ENCODE measurements around the gene PATL2. TPM values are rescaled to one million over a fixed set of nuclear protein-coding genes. Genes with fewer than 3 reads are reported as not detected.
A peak's percentile ranks its signal among the peaks of the same experiment; 100 is the strongest.
"Not testable (repeated sequence)": the region's sequence is repeated elsewhere in the genome, so short reads cannot be mapped to it uniquely, and the experiment has no call there.

The PATL2 gene
- total RNA-seq (0.77 and 1.3 TPM in 2 replicates), polyA plus RNA-seq (0.37 and 0.40 TPM in 2 replicates), polyA minus RNA-seq (ENCODE audit: low replicate concordance) (2.3 TPM in 1 of 2 replicates, not detected in the other)
- 0.16 and 0.31 TPM in 2 replicates for polyA plus RNA-seq (2012)

DNA sequence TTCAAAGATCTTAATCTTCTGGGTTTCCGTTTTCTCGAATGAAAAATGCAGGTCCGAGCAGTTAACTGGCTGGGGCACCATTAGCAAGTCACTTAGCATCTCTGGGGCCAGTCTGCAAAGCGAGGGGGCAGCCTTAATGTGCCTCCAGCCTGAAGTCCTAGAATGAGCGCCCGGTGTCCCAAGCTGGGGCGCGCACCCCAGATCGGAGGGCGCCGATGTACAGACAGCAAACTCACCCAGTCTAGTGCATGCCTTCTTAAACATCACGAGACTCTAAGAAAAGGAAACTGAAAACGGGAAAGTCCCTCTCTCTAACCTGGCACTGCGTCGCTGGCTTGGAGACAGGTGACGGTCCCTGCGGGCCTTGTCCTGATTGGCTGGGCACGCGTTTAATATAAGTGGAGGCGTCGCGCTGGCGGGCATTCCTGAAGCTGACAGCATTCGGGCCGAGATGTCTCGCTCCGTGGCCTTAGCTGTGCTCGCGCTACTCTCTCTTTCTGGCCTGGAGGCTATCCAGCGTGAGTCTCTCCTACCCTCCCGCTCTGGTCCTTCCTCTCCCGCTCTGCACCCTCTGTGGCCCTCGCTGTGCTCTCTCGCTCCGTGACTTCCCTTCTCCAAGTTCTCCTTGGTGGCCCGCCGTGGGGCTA is at the start of gene PATL2, which contains the start of gene B2M:
Gene PATL2 (minus strand): TSS at position 228 of the 647 bp plus-strand sequence. CDS start 34,833 bp downstream, outside the sequence.
Gene B2M (plus strand): TSS at position 422 of the 647 bp plus-strand sequence. CDS start 30 bp downstream, at position 452.
- Histone ChIP-seq H3K4me1 (ENCODE audit: control insufficient read depth, extremely low read depth, insufficient read depth, low read length) (peaks cover 2% of the 10 kb centered on the region), H3K27ac (ENCODE audit: insufficient read depth, low read length) (peak within 1 kb of the TSS; percentile 99), H3K9ac (ENCODE audit: insufficient read depth, low read length) (peak within 1 kb of the TSS; percentile 99), H2AFZ (ENCODE audit: low read length) (peak within 1 kb of the TSS; percentile 81), H4K20me1 (ENCODE audit: control insufficient read depth, extremely low read depth, insufficient read depth, low read length) (peaks cover 11% of the 10 kb centered on the region), H3K4me3 (replicated peaks in 1 of 4; ENCODE audit: control extremely low read depth in 1 of 4, insufficient read depth in 1 of 4, low read depth in 3 of 4, low read length in 4 of 4) (peak within 1 kb of the TSS; percentile 98 to 100 (median 99)), H3K36me3 (ENCODE audit: control insufficient read depth, insufficient read depth, low read length) (peaks cover 6% of the 10 kb centered on the region), H3K27me3 (ENCODE audit: control insufficient read depth, insufficient read depth, low read length) (no peaks in the 10 kb centered on the region), H3K9me3 (ENCODE audit: control insufficient read depth, insufficient read depth, low read depth, low read length) (no peaks in the 10 kb centered on the region), H3K4me2 (ENCODE audit: extremely low read depth, insufficient read depth, low read length) (peak within 1 kb of the TSS; percentile 92), H3K79me2 (ENCODE audit: control insufficient read depth, insufficient read depth, low read length) (peaks cover 50% of the 10 kb centered on the region)
- no peak for TF ChIP-seq EZH2 (IDR thresholded peaks at IDR 0.05; ENCODE audit: low read length, missing control alignments)
- TF ChIP-seq, protein P1, sequence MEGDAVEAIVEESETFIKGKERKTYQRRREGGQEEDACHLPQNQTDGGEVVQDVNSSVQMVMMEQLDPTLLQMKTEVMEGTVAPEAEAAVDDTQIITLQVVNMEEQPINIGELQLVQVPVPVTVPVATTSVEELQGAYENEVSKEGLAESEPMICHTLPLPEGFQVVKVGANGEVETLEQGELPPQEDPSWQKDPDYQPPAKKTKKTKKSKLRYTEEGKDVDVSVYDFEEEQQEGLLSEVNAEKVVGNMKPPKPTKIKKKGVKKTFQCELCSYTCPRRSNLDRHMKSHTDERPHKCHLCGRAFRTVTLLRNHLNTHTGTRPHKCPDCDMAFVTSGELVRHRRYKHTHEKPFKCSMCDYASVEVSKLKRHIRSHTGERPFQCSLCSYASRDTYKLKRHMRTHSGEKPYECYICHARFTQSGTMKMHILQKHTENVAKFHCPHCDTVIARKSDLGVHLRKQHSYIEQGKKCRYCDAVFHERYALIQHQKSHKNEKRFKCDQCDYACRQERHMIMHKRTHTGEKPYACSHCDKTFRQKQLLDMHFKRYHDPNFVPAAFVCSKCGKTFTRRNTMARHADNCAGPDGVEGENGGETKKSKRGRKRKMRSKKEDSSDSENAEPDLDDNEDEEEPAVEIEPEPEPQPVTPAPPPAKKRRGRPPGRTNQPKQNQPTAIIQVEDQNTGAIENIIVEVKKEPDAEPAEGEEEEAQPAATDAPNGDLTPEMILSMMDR (conservative IDR thresholded peaks at IDR 0.05 in 1 of 2, IDR thresholded peaks at IDR 0.05 in 1 of 2; ENCODE audit: low read depth in 1 of 2, low read length in 2 of 2), result no peak
- DNase-seq (ENCODE audit: low read depth in 2 of 2), result peak; percentile 90 to 97

DNA sequence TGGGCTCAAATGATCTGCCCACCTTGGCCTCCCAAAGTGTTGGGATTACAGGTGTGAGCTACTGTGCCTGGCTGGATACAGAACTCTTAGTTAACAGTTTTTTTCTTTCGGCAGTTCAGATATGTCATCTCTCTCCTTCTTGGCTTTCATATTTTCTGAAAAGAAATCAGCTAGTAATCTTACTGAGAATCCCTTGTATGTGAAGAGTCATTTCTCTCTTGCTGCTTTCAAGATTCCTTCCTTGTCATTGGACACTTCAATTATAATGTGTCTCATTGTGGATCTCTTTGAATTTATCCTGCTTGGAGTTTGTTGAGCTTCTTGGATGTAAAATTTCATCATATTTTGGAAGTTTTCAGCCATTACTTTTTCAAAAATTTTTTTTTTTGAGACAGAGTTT is 42.2 kb upstream of the PATL2 start:
- Histone ChIP-seq H3K4me3 (replicated peaks in 1 of 4; ENCODE audit: control extremely low read depth in 1 of 4, insufficient read depth in 1 of 4, low read depth in 3 of 4, low read length in 4 of 4) (no peak overlapping the region), H2AFZ (ENCODE audit: low read length) (no peak overlapping the region), H3K4me2 (ENCODE audit: extremely low read depth, insufficient read depth, low read length) (no peak overlapping the region), H3K9ac (ENCODE audit: insufficient read depth, low read length) (no peak overlapping the region), H3K9me3 (ENCODE audit: control insufficient read depth, insufficient read depth, low read depth, low read length) (no peaks in the 10 kb centered on the region), H3K36me3 (ENCODE audit: control insufficient read depth, insufficient read depth, low read length) (no peaks in the 10 kb centered on the region), H3K79me2 (ENCODE audit: control insufficient read depth, insufficient read depth, low read length) (no peaks in the 10 kb centered on the region), H3K27me3 (ENCODE audit: control insufficient read depth, insufficient read depth, low read length) (peaks cover 4% of the 10 kb centered on the region), H4K20me1 (ENCODE audit: control insufficient read depth, extremely low read depth, insufficient read depth, low read length) (no peaks in the 10 kb centered on the region), H3K27ac (ENCODE audit: insufficient read depth, low read length) (no peak overlapping the region), H3K4me1 (ENCODE audit: control insufficient read depth, extremely low read depth, insufficient read depth, low read length) (no peaks in the 10 kb centered on the region)
- no peak for DNase-seq (ENCODE audit: low read depth in 2 of 2)
- TF ChIP-seq, protein P1 (conservative IDR thresholded peaks at IDR 0.05 in 1 of 2, IDR thresholded peaks at IDR 0.05 in 1 of 2; ENCODE audit: low read depth in 1 of 2, low read length in 2 of 2), result no peak
- no peak for TF ChIP-seq EZH2 (IDR thresholded peaks at IDR 0.05; ENCODE audit: low read length, missing control alignments)

DNA sequence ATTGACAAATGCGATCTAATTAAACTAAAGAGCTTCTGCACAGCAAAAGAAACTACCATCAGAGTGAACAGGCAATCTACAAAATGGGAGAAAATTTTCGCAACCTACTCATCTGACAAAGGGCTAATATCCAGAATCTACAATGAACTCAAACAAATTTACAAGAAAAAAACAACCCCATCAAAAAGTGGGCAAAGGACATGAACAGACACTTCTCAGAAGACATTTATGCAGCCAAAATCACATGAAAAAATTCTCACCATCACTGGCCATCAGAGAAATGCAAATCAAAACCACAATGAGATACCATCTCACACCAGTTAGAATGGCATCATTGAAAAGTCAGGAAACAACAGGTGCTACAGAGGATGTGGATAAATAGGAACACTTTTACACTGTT is 32.3 kb upstream of the PATL2 start:
- not testable (repeated sequence) for H2AFZ ChIP-seq (ENCODE audit: low read length); H3K4me2 ChIP-seq (ENCODE audit: extremely low read depth, insufficient read depth, low read length); H3K27ac ChIP-seq (ENCODE audit: insufficient read depth, low read length); H3K4me1 ChIP-seq (ENCODE audit: control insufficient read depth, extremely low read depth, insufficient read depth, low read length); H3K36me3 ChIP-seq (ENCODE audit: control insufficient read depth, insufficient read depth, low read length); H3K4me3 ChIP-seq (replicated peaks in 1 of 4; ENCODE audit: control extremely low read depth in 1 of 4, insufficient read depth in 1 of 4, low read depth in 3 of 4, low read length in 4 of 4); H3K79me2 ChIP-seq (ENCODE audit: control insufficient read depth, insufficient read depth, low read length); DNase-seq (ENCODE audit: low read depth in 2 of 2); H3K9ac ChIP-seq (ENCODE audit: insufficient read depth, low read length); H3K27me3 ChIP-seq (ENCODE audit: control insufficient read depth, insufficient read depth, low read length); H4K20me1 ChIP-seq (ENCODE audit: control insufficient read depth, extremely low read depth, insufficient read depth, low read length); H3K9me3 ChIP-seq (ENCODE audit: control insufficient read depth, insufficient read depth, low read depth, low read length)

DNA sequence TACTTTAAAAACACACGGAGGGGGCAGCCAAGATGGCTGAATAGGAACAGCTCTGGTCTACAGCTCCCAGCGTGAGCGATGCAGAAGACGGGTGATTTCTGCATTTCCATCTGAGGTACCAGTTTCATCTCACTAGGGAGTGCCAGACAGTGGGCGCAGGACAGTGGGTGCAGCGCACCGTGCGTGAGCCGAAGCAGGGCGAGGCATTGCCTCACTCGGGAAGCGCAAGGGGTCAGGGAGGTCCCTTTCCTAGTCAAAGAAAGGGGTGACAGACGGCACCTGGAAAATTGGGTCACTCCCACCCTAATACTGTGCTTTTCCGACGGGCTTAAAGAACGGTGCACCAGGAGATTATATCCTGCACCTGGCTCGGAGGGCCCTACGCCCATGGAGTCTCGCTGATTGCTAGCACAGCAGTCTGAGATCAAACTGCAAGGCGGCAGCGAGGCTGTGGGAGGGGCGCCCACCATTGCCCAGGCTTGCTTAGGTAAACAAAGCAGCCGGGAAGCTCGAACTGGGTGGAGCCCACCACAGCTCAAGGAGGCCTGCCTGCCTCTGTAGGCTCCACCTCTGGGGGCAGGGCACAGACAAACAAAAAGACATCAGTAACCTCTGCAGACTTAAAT is 28.2 kb upstream of the PATL2 start:
- H3K9ac ChIP-seq (ENCODE audit: insufficient read depth, low read length); H3K9me3 ChIP-seq (ENCODE audit: control insufficient read depth, insufficient read depth, low read depth, low read length); H3K27ac ChIP-seq (ENCODE audit: insufficient read depth, low read length); H3K4me2 ChIP-seq (ENCODE audit: extremely low read depth, insufficient read depth, low read length); H3K27me3 ChIP-seq (ENCODE audit: control insufficient read depth, insufficient read depth, low read length); H3K4me3 ChIP-seq (replicated peaks in 1 of 4; ENCODE audit: control extremely low read depth in 1 of 4, insufficient read depth in 1 of 4, low read depth in 3 of 4, low read length in 4 of 4); H3K79me2 ChIP-seq (ENCODE audit: control insufficient read depth, insufficient read depth, low read length); H4K20me1 ChIP-seq (ENCODE audit: control insufficient read depth, extremely low read depth, insufficient read depth, low read length); H2AFZ ChIP-seq (ENCODE audit: low read length); H3K4me1 ChIP-seq (ENCODE audit: control insufficient read depth, extremely low read depth, insufficient read depth, low read length); H3K36me3 ChIP-seq (ENCODE audit: control insufficient read depth, insufficient read depth, low read length); DNase-seq (ENCODE audit: low read depth in 2 of 2): not testable (repeated sequence)

Data from fibroblast of lung (primary cell).